OCI-LY3 (cell line): ENCODE measurements around the gene DTX1.

Experiments used
- CTCF ChIP-seq: fragments of 200-600, 300-600 bp; sonication (generic); IDR thresholded peaks from 2 replicates; pipeline ENCODE4 v1.5.1; 2014; ENCODE audit warnings: antibody characterized with exemption, low read length, low read depth
- EZH2phosphoT487 ChIP-seq: fragments of 200-600 bp; shearing (Covaris generic); IDR thresholded peaks from 2 replicates; pipeline ENCODE4 v1.6.1; 2018; ENCODE audit warnings: antibody characterized with exemption, mixed run types, low read depth

- TF ChIP-seq CTCF (no peak), EZH2phosphoT487 (no peak)
These were observed 63.6 kb downstream of the DTX1 start for GRCh38 chr12:113119980-113120669.
